HepG2 (cell line): ENCODE measurements around the gene ULK4. TPM values are rescaled to one million over a fixed set of nuclear protein-coding genes. Genes with fewer than 3 reads are reported as not detected.

Experiments used
- ATAC-seq: fragments of 200-7000 bp; cut with Tn5 transposase; 3 replicates; pipeline ENCODE4 v1.9.1; 2020; ENCODE audit warnings: mild to moderate bottlenecking, moderate library complexity
- BruUV-seq: library from RNA; stranded (reverse); fragments of 400-500 nt; replicated peaks from 2 replicates; lab custom pipeline; 2021; lab: Mats Ljungman, UMichigan
- CTCF ChIA-PET: fragments of 300-600 bp; formaldehyde crosslinking; extraction: SDS; loops from one replicate; lab custom pipeline; 2021; ENCODE audit warnings: low total read pairs, inconsistent platforms, low intra/inter-chr PET ratio; lab: Yijun Ruan, JAX
- POLR2A ChIA-PET: fragments of 350-600 bp; sonication (Branson Sonifier 250); formaldehyde crosslinking; loops from one replicate; lab custom pipeline; 2020; ENCODE audit warnings: antibody characterized with exemption, inconsistent platforms; lab: Yijun Ruan, JAX
- DNase-seq: peaks from one replicate; pipeline ENCODE4 v3.0.0-alpha.2; 2015; ENCODE audit warnings: low spot score
- FAIRE-seq: peaks from 3 replicates; lab custom pipeline; 2011; peaks lifted over from hg19 to GRCh38; lab: Jason Lieb, UNC
- H2AFZ ChIP-seq: one replicate; pipeline ENCODE4 v1.6.1; 2011; ENCODE audit warnings: low read length, inconsistent platforms
- H3K27ac ChIP-seq: fragments of 300-600 bp; 3 replicates; pipeline ENCODE4 v1.8.0; 2011; ENCODE audit warnings: mixed run types, mild to moderate bottlenecking, mixed read lengths, low read length, inconsistent platforms; ENCODE audit not compliant: insufficient read depth; ENCODE audit errors: extremely low read length
- H3K27me3 ChIP-seq, 2 experiments: fragments of 200-600 bp in 1 of 2; 2 replicates in 1 of 2; 3 replicates in 1 of 2; pipeline versions ENCODE4 v1.6.0 to v1.8.0; 2011; ENCODE audit warnings: low read length in 2 of 2, mild to moderate bottlenecking in 2 of 2, moderate library complexity in 2 of 2, inconsistent platforms in 1 of 2; ENCODE audit not compliant: insufficient read depth in 2 of 2, control insufficient read depth in 1 of 2
- H3K36me3 ChIP-seq, 2 experiments: fragments of 200-600 bp in 1 of 2; replicated peaks in 1 of 2; 2 replicates in 1 of 2; 3 replicates in 1 of 2; pipeline versions ENCODE4 v1.5.1 to v1.8.0; 2011; ENCODE audit warnings: low read length in 2 of 2, inconsistent platforms in 1 of 2; ENCODE audit not compliant: insufficient read depth in 2 of 2, control insufficient read depth in 1 of 2
- H3K4me1 ChIP-seq: 2 replicates; pipeline ENCODE4 v1.5.1; 2012; ENCODE audit warnings: low read length, inconsistent platforms; ENCODE audit not compliant: insufficient read depth
- H3K4me2 ChIP-seq: 2 replicates; pipeline ENCODE4 v1.6.0; 2011; ENCODE audit warnings: low read depth, low read length, inconsistent platforms
- H3K4me3 ChIP-seq, 3 experiments: fragments of 200-600 bp in 1 of 3; sonication (generic), shearing (Covaris generic) in 1 of 3; replicated peaks in 1 of 3; 2 replicates each; pipeline ENCODE4 v1.5.1; 2011 to 2016; ENCODE audit warnings: low read length in 3 of 3, inconsistent platforms in 2 of 3, low read depth in 2 of 3, mild to moderate bottlenecking in 2 of 3, control low read depth in 1 of 3, mixed read lengths in 1 of 3; ENCODE audit not compliant: insufficient read depth in 1 of 3
- H3K79me2 ChIP-seq: one replicate; pipeline ENCODE4 v1.6.1; 2011; ENCODE audit warnings: low read length, inconsistent platforms; ENCODE audit not compliant: insufficient read depth
- H3K9ac ChIP-seq: 2 replicates; pipeline ENCODE4 v1.6.0; 2011; ENCODE audit warnings: mild to moderate bottlenecking, low read depth, low read length, inconsistent platforms; ENCODE audit not compliant: insufficient read depth
- H3K9me3 ChIP-seq: 2 replicates; pipeline ENCODE4 v1.5.1; 2012; ENCODE audit warnings: mild to moderate bottlenecking, low read length
- H4K20me1 ChIP-seq: 2 replicates; pipeline ENCODE4 v1.6.0; 2011; ENCODE audit warnings: inconsistent platforms, mild to moderate bottlenecking, low read length, moderate library complexity; ENCODE audit not compliant: insufficient read depth
- EED ChIP-seq: sonication (generic); formaldehyde crosslinking; IDR thresholded peaks from 2 replicates; pipeline ENCODE4 v1.5.0; 2020; ENCODE audit warnings: mild to moderate bottlenecking, missing genetic modification reagents
- GABPB1 ChIP-seq: IDR thresholded peaks from 2 replicates; pipeline ENCODE4 v1.6.1; 2016; ENCODE audit warnings: mild to moderate bottlenecking, missing genetic modification reagents, moderate library complexity, missing compliant biosample characterization
- ISX ChIP-seq: sonication (generic); formaldehyde crosslinking; conservative IDR thresholded peaks from 2 replicates; pipeline ENCODE4 v1.5.0; 2020; ENCODE audit warnings: missing genetic modification reagents
- MAFG ChIP-seq: sonication (generic); formaldehyde crosslinking; IDR thresholded peaks from 2 replicates; pipeline ENCODE4 v1.5.1; 2020; ENCODE audit warnings: mild to moderate bottlenecking, missing genetic modification reagents
- MAZ ChIP-seq, 2 experiments: sonication (generic) in 1 of 2; formaldehyde crosslinking in 1 of 2; IDR thresholded peaks; 2 replicates each; pipeline versions ENCODE4 v1.5.0 to v1.6.1; 2012 to 2020; ENCODE audit warnings: low read depth in 2 of 2, mild to moderate bottlenecking in 2 of 2, borderline replicate concordance in 1 of 2, improper control_type of control experiment in 1 of 2, low read length in 1 of 2, missing genetic modification reagents in 1 of 2, moderate library complexity in 1 of 2
- RBM39 ChIP-seq: fragments of 200-400 bp; formaldehyde crosslinking; IDR thresholded peaks from one replicate; pipeline ENCODE4 v1.6.1; 2018; ENCODE audit warnings: antibody characterized with exemption, mild to moderate bottlenecking, low read depth, low read length; ENCODE audit not compliant: poor library complexity, severe bottlenecking
- SMARCC2 ChIP-seq: fragments of 450-650 bp; IDR thresholded peaks from 2 replicates; pipeline ENCODE4 v1.6.1; 2017; ENCODE audit warnings: antibody characterized with exemption, mild to moderate bottlenecking
- SNRNP70 ChIP-seq: fragments of 200-400 bp; formaldehyde crosslinking; IDR thresholded peaks from 2 replicates; pipeline ENCODE4 v1.6.1; 2017; ENCODE audit warnings: mild to moderate bottlenecking, low read depth, low read length, moderate library complexity
- TRIM24 ChIP-seq: sonication (generic); formaldehyde crosslinking; IDR thresholded peaks from 2 replicates; pipeline ENCODE4 v1.8.0; 2022; ENCODE audit warnings: mild to moderate bottlenecking, missing genetic modification reagents
- ZNF296 ChIP-seq: sonication (generic); formaldehyde crosslinking; conservative IDR thresholded peaks from 2 replicates; pipeline ENCODE4 v1.5.0; 2020; ENCODE audit warnings: mild to moderate bottlenecking, missing genetic modification reagents
- ZNF839 ChIP-seq: sonication (generic); formaldehyde crosslinking; IDR thresholded peaks from 2 replicates; pipeline ENCODE4 v1.4.0; 2020; ENCODE audit warnings: missing genetic modification reagents, mild to moderate bottlenecking, borderline replicate concordance
- ZSCAN25 ChIP-seq: sonication (generic); formaldehyde crosslinking; IDR thresholded peaks from 2 replicates; pipeline ENCODE4 v1.8.0; 2022; ENCODE audit warnings: mild to moderate bottlenecking, missing genetic modification reagents
- WGBS: methylation state at CpG from one replicate; pipeline ENCODE4 v1.1.6; 2017; ENCODE audit warnings: low lambda C conversion rate; 5-methylcytosine and 5-hydroxymethylcytosine counted together
- in situ Hi-C: cut with HindIII; loops from 2 replicates; pipeline ENCODE4 v1.10.0; 2017; ENCODE audit warnings: low pct_unique_long_range_greater_than_20kb; ENCODE audit not compliant: extremely low pct_ligation_motif_present
- intact Hi-C: fragments of 100-400 bp; cut with micrococcal nuclease; formaldehyde crosslinking; loops from one replicate; pipeline ENCODE4 v1.10.0; 2022; ENCODE audit not compliant: unreplicated experiment
- polyA plus RNA-seq, 8 experiments: library from polyadenylated mRNA; depleted of rRNA in 3 of 8; stranded (reverse) in 7 of 8; unstranded in 1 of 8; fragments of >200 nt; fragmentation: Illumina TruSeq in 4 of 8; extraction: Trizol in 4 of 8; gene quantifications; 2 replicates each; pipeline versions ENCODE4 v1.2.1 to v1.2.3, GENCODE V29; 2011 to 2016; ENCODE audit warnings: low read depth in 4 of 8, missing spikeins in 1 of 8, mixed read lengths in 1 of 8; ENCODE audit not compliant: insufficient read depth in 1 of 8
- total RNA-seq, 5 experiments: library from RNA; depleted of rRNA; stranded (reverse); fragments of >200 nt; fragmentation: Illumina TruSeq; extraction: Trizol; gene quantifications; 2 replicates each; pipeline ENCODE4 v1.2.3, GENCODE V29; 2016; ENCODE audit warnings: low read depth in 1 of 5
- TF ChIP-seq, protein P1 (sequence below): sonication (generic); formaldehyde crosslinking; IDR thresholded peaks from 2 replicates; pipeline ENCODE4 v1.4.0; 2020; ENCODE audit warnings: low read depth, mild to moderate bottlenecking, missing genetic modification reagents
- TF ChIP-seq, protein P2 (sequence below): sonication (generic); formaldehyde crosslinking; IDR thresholded peaks from 2 replicates; pipeline ENCODE4 v1.4.0; 2020; ENCODE audit warnings: missing genetic modification reagents
- TF ChIP-seq, protein P3 (sequence below): sonication (generic); formaldehyde crosslinking; IDR thresholded peaks from 2 replicates; pipeline ENCODE4 v1.5.0; 2020; ENCODE audit warnings: missing genetic modification reagents
- TF ChIP-seq, protein P4 (sequence below): sonication (generic); formaldehyde crosslinking; IDR thresholded peaks from 2 replicates; pipeline ENCODE4 v1.4.0; 2020; ENCODE audit warnings: missing genetic modification reagents

The ULK4 gene
- total and polyA plus RNA-seq, 2 of the 13 experiments (the other 11 are each of a cell fraction or from before 2014, with no cell fraction given), result 6.7 to 11.8 TPM

DNA sequence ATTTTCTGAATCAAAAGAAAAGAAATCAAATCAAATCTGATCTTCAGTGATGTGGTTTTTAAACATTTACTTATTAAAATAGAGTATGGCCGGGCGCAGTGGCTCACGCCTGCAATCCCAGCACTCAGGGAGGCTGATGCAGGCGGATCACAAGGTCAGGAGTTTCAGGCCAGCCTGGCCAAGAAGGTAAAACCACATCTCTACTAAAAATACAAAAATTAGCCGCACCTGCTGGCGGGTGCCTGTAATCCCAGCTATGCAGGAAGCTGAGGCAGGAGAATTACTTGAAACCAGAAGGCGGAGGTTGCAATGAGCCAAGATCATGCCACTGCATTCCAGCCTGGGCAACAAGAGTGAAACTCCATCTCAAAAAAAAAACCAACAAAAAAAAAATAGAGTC, 169.1 kb downstream of the ULK4 start:
- CTCF ChIA-PET, result no interaction called here
- no peaks in the 10 kb centered on the region for H3K27me3 ChIP-seq
- H3K27ac ChIP-seq, result no peak overlapping the region
- H3K4me2 ChIP-seq, result no peak overlapping the region
- H3K9ac ChIP-seq, result no peak overlapping the region
- 94% methylated on average over 7 of the region's 7 CpGs for WGBS
- no peaks in the 10 kb centered on the region for H3K79me2 ChIP-seq
- DNase-seq (no peak), ATAC-seq (no peak), FAIRE-seq (no peak)
- POLR2A ChIA-PET, result no interaction called here
- TF ChIP-seq, protein P1, sequence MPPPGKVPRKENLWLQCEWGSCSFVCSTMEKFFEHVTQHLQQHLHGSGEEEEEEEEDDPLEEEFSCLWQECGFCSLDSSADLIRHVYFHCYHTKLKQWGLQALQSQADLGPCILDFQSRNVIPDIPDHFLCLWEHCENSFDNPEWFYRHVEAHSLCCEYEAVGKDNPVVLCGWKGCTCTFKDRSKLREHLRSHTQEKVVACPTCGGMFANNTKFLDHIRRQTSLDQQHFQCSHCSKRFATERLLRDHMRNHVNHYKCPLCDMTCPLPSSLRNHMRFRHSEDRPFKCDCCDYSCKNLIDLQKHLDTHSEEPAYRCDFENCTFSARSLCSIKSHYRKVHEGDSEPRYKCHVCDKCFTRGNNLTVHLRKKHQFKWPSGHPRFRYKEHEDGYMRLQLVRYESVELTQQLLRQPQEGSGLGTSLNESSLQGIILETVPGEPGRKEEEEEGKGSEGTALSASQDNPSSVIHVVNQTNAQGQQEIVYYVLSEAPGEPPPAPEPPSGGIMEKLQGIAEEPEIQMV (CRISPR knock-in tag), result no peak
- TF ChIP-seq, protein P2, sequence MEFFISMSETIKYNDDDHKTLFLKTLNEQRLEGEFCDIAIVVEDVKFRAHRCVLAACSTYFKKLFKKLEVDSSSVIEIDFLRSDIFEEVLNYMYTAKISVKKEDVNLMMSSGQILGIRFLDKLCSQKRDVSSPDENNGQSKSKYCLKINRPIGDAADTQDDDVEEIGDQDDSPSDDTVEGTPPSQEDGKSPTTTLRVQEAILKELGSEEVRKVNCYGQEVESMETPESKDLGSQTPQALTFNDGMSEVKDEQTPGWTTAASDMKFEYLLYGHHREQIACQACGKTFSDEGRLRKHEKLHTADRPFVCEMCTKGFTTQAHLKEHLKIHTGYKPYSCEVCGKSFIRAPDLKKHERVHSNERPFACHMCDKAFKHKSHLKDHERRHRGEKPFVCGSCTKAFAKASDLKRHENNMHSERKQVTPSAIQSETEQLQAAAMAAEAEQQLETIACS, result no peak
- H3K36me3 ChIP-seq, result no peaks in the 10 kb centered on the region
- BruUV-seq, result no TSS peak
- no peaks in the 10 kb centered on the region for H3K4me1 ChIP-seq
- no peaks in the 10 kb centered on the region for H4K20me1 ChIP-seq
- in situ Hi-C loops, result no loop called here
- no peak overlapping the region for H2AFZ ChIP-seq
- intact Hi-C loops, result no loop called here
- H3K4me3 ChIP-seq, result no peak overlapping the region
- H3K9me3 ChIP-seq, result no peaks in the 10 kb centered on the region

DNA sequence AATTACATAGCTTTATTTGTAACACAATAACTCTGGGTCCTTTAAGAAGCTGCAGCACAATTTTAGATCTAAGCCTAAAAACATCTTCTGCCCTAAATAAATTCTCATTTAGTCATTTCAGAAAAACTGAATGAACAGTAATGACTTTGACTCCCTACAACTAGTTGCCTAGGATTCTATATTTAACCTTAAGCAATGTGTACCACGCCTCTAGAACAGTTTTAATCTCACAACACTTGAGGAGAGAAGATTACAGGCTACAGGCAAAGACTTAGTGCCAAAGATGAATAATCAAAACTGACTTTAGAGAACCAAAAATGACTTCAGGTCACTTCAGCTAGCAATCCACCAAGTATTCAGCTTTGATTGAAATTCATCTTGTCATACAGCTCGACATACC, 192.8 kb downstream of the ULK4 start:
- BruUV-seq, result no TSS peak
- Histone ChIP-seq H3K4me1 (no peaks in the 10 kb centered on the region), H3K27me3 (no peaks in the 10 kb centered on the region), H3K9ac (no peak overlapping the region), H3K4me3 (no peak overlapping the region), H3K79me2 (no peaks in the 10 kb centered on the region), H4K20me1 (no peaks in the 10 kb centered on the region), H3K4me2 (no peak overlapping the region), H3K27ac (no peak overlapping the region), H3K9me3 (no peaks in the 10 kb centered on the region), H3K36me3 (no peaks in the 10 kb centered on the region), H2AFZ (no peak overlapping the region)
- FAIRE-seq (no peak), ATAC-seq (no peak), DNase-seq (no peak)
- CTCF ChIA-PET, result no interaction called here
- in situ Hi-C loops (no loop called here), intact Hi-C loops (no loop called here)
- 57% methylated on average over 2 of the region's 2 CpGs for WGBS
- POLR2A ChIA-PET, result no interaction called here
- no peak for TF ChIP-seq SMARCC2
- TF ChIP-seq ZNF296, result no peak
- TF ChIP-seq MAZ (IDR thresholded peaks at IDR 0.05; ENCODE audit: borderline replicate concordance, low read depth, low read length), result no peak
- no peak for TF ChIP-seq MAZ (CRISPR knock-in tag; IDR thresholded peaks at IDR 0.05; ENCODE audit: low read depth)
- TF ChIP-seq ISX (CRISPR knock-in tag), result no peak
- no peak for TF ChIP-seq ZSCAN25
- TF ChIP-seq, protein P3, sequence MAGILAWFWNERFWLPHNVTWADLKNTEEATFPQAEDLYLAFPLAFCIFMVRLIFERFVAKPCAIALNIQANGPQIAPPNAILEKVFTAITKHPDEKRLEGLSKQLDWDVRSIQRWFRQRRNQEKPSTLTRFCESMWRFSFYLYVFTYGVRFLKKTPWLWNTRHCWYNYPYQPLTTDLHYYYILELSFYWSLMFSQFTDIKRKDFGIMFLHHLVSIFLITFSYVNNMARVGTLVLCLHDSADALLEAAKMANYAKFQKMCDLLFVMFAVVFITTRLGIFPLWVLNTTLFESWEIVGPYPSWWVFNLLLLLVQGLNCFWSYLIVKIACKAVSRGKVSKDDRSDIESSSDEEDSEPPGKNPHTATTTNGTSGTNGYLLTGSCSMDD (CRISPR knock-in tag), result no peak
- TF ChIP-seq GABPB1, result no peak
- TF ChIP-seq MAFG (CRISPR knock-in tag), result no peak
- no peak for TF ChIP-seq ZNF839
- no peak for TF ChIP-seq RBM39
- TF ChIP-seq, protein P4, sequence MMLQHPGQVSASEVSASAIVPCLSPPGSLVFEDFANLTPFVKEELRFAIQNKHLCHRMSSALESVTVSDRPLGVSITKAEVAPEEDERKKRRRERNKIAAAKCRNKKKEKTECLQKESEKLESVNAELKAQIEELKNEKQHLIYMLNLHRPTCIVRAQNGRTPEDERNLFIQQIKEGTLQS, result no peak
- no peak for TF ChIP-seq SNRNP70
- no peak for TF ChIP-seq TRIM24
- TF ChIP-seq EED (CRISPR knock-in tag), result no peak
